Fibroblast of lung (primary cell): ENCODE measurements around the gene APOBEC3H. TPM values are rescaled to one million over a fixed set of nuclear protein-coding genes. Genes with fewer than 3 reads are reported as not detected.
A peak's percentile ranks its signal among the peaks of the same experiment; 100 is the strongest.
"Not testable (repeated sequence)": the region's sequence is repeated elsewhere in the genome, so short reads cannot be mapped to it uniquely, and the experiment has no call there.

ENCODE experiments used
- DNase-seq, 2 donors: peaks; one replicate each; pipeline versions ENCODE4 v3.0.0 to v3.0.0-alpha.2; 2010; ENCODE audit warnings: low read depth in 2 of 2
- H2AFZ ChIP-seq: 2 replicates; pipeline ENCODE4 v1.5.1; 2012; ENCODE audit warnings: low read length, control low read depth, inconsistent platforms
- H3K27ac ChIP-seq: 2 replicates; pipeline ENCODE4 v1.5.1; 2011; ENCODE audit warnings: low read length, control low read depth; ENCODE audit not compliant: insufficient read depth
- H3K27me3 ChIP-seq: 2 replicates; pipeline ENCODE4 v1.5.1; 2011; ENCODE audit warnings: mild to moderate bottlenecking, low read length; ENCODE audit not compliant: control insufficient read depth, insufficient read depth
- H3K36me3 ChIP-seq: 2 replicates; pipeline ENCODE4 v1.5.1; 2011; ENCODE audit warnings: low read length; ENCODE audit not compliant: control insufficient read depth, insufficient read depth
- H3K4me1 ChIP-seq: 2 replicates; pipeline ENCODE4 v1.5.1; 2011; ENCODE audit warnings: low read length; ENCODE audit not compliant: control insufficient read depth, insufficient read depth; ENCODE audit errors: extremely low read depth
- H3K4me2 ChIP-seq: 2 replicates; pipeline ENCODE4 v1.5.1; 2011; ENCODE audit warnings: low read length, control low read depth; ENCODE audit not compliant: insufficient read depth; ENCODE audit errors: extremely low read depth
- H3K4me3 ChIP-seq, 4 experiments: fragments of 200-600 bp in 1 of 4; sonication (generic) in 1 of 4; replicated peaks in 1 of 4; 2 replicates each; pipeline ENCODE4 v1.5.1; 2011 to 2016; ENCODE audit warnings: low read length in 4 of 4, low read depth in 3 of 4, mild to moderate bottlenecking in 3 of 4, control low read depth in 2 of 4, inconsistent platforms in 1 of 4, mixed read lengths in 1 of 4; ENCODE audit not compliant: insufficient read depth in 1 of 4; ENCODE audit errors: control extremely low read depth in 1 of 4
- H3K79me2 ChIP-seq: 2 replicates; pipeline ENCODE4 v1.5.1; 2012; ENCODE audit warnings: mild to moderate bottlenecking, low read length, inconsistent platforms; ENCODE audit not compliant: control insufficient read depth, insufficient read depth
- H3K9ac ChIP-seq: 2 replicates; pipeline ENCODE4 v1.5.1; 2011; ENCODE audit warnings: mild to moderate bottlenecking, low read length, control low read depth; ENCODE audit not compliant: insufficient read depth
- H3K9me3 ChIP-seq: 2 replicates; pipeline ENCODE4 v1.5.1; 2012; ENCODE audit warnings: low read depth, low read length; ENCODE audit not compliant: control insufficient read depth, insufficient read depth
- H4K20me1 ChIP-seq: 2 replicates; pipeline ENCODE4 v1.5.1; 2011; ENCODE audit warnings: low read length; ENCODE audit not compliant: control insufficient read depth, insufficient read depth; ENCODE audit errors: extremely low read depth
- CTCF ChIP-seq, 2 donors: IDR thresholded peaks in 1 of 2; conservative IDR thresholded peaks in 1 of 2; 1 replicate in 1 of 2; 2 replicates in 1 of 2; pipeline ENCODE4 v1.5.1; 2011 to 2012; ENCODE audit warnings: low read length in 2 of 2, control low read depth in 1 of 2, inconsistent platforms in 1 of 2, low read depth in 1 of 2, mild to moderate bottlenecking in 1 of 2
- EZH2 ChIP-seq: IDR thresholded peaks from 2 replicates; pipeline ENCODE4 v1.5.1; 2012; ENCODE audit warnings: low read length, control low read depth, mild to moderate bottlenecking; ENCODE audit errors: missing control alignments
- polyA plus RNA-seq, 2 donors: library from polyadenylated mRNA; depleted of rRNA in 1 of 2; stranded (reverse) in 1 of 2; unstranded in 1 of 2; fragments of >200 nt; gene quantifications; 2 replicates each; pipeline ENCODE4 v1.2.1, GENCODE V29; 2011 to 2012; ENCODE audit warnings: missing spikeins in 1 of 2
- total RNA-seq: library from RNA; depleted of rRNA; stranded (reverse); fragments of >200 nt; gene quantifications from 2 replicates; pipeline ENCODE4 v1.2.1, GENCODE V29; 2014

APOBEC3H gene
- total and polyA plus RNA-seq, 2 donors (not counting 1 experiment from before 2014, with no cell fraction given): 0.20 to 1.3 TPM

GRCh38 chr22:39073981-39074380 lies 23.1 kb upstream of the APOBEC3H start:
- no peak overlapping the region for H2AFZ ChIP-seq
- H3K9ac ChIP-seq: no peak overlapping the region
- H3K36me3 ChIP-seq: no peaks in the 10 kb centered on the region
- no peak overlapping the region for H3K4me2 ChIP-seq
- no peak overlapping the region for H3K4me3 ChIP-seq
- peaks cover 5% of the 10 kb centered on the region for H3K27me3 ChIP-seq
- no peaks in the 10 kb centered on the region for H3K9me3 ChIP-seq
- no peaks in the 10 kb centered on the region for H3K4me1 ChIP-seq
- H3K79me2 ChIP-seq: no peaks in the 10 kb centered on the region
- H3K27ac ChIP-seq: no peak overlapping the region
- no peaks in the 10 kb centered on the region for H4K20me1 ChIP-seq
- no peak for DNase-seq
- TF ChIP-seq CTCF (conservative IDR thresholded peaks at IDR 0.05 in 1 of 2, IDR thresholded peaks at IDR 0.05 in 1 of 2; ENCODE audit: low read depth in 1 of 2, low read length in 2 of 2): no peak
- no peak for TF ChIP-seq EZH2

- H3K36me3 ChIP-seq, H3K9me3 ChIP-seq, H3K4me2 ChIP-seq, H3K79me2 ChIP-seq, H3K27ac ChIP-seq, DNase-seq, H4K20me1 ChIP-seq, H2AFZ ChIP-seq, H3K4me1 ChIP-seq, H3K9ac ChIP-seq, H3K27me3 ChIP-seq: not testable (repeated sequence)
- peak overlapping the region in 1 of 4 experiments; percentile 28 for H3K4me3 ChIP-seq
Measured at GRCh38 chr22:39076155-39077025, 20.7 kb upstream of the APOBEC3H start.

GRCh38 chr22:39077026-39077840 lies 19.8 kb upstream of the APOBEC3H start, which contains the start of gene APOBEC3G:
Gene APOBEC3G, plus strand, starts transcription at chr22:39077275. Its CDS starts 87 bp downstream, at chr22:39077362.
- H3K27me3 ChIP-seq, H3K4me1 ChIP-seq, H3K79me2 ChIP-seq, H3K9me3 ChIP-seq, H3K36me3 ChIP-seq, H4K20me1 ChIP-seq: not testable (repeated sequence)
- peak within 1 kb of the TSS; percentile 48 to 59 (median 56) for H3K4me3 ChIP-seq
- H2AFZ ChIP-seq: peak within 1 kb of the TSS; percentile 69
- H3K9ac ChIP-seq: peak within 1 kb of the TSS; percentile 46
- peak within 1 kb of the TSS; percentile 47 for H3K27ac ChIP-seq
- peak within 1 kb of the TSS; percentile 90 for H3K4me2 ChIP-seq
- DNase-seq: peak; percentile 35 to 59

- H3K9me3 ChIP-seq, H3K9ac ChIP-seq, DNase-seq, H3K4me1 ChIP-seq, H3K27me3 ChIP-seq, H2AFZ ChIP-seq, H4K20me1 ChIP-seq, H3K79me2 ChIP-seq, H3K36me3 ChIP-seq, H3K27ac ChIP-seq: not testable (repeated sequence)
- H3K4me3 ChIP-seq: peak overlapping the region; percentile 48 to 59 (median 56)
- peak overlapping the region; percentile 90 for H3K4me2 ChIP-seq
Measured at GRCh38 chr22:39077912-39078311, 19.1 kb upstream of the APOBEC3H start.
